Endodermal cell (in vitro differentiated cells): ENCODE results near the gene CD209. TPM values are rescaled to one million over a fixed set of nuclear protein-coding genes. Genes with fewer than 3 reads are reported as not detected.

Source experiments
- DNase-seq: peaks from one replicate; pipeline ENCODE4 v3.0.0-alpha.2; 2017
- H3K27ac ChIP-seq: 2 replicates; pipeline ENCODE4 v1.5.1; 2013; ENCODE audit warnings: mild to moderate bottlenecking, low read depth, low read length, moderate library complexity
- H3K27me3 ChIP-seq: 2 replicates; pipeline ENCODE4 v1.6.1; 2013; ENCODE audit warnings: mild to moderate bottlenecking, low read length, moderate library complexity; ENCODE audit not compliant: insufficient read depth, control insufficient read depth, poor library complexity, severe bottlenecking
- H3K36me3 ChIP-seq: 2 replicates; pipeline ENCODE4 v1.7.0; 2013; ENCODE audit warnings: mild to moderate bottlenecking, low read length, moderate library complexity; ENCODE audit not compliant: control insufficient read depth, insufficient read depth
- H3K4me1 ChIP-seq: one replicate; pipeline ENCODE4 v1.7.0; 2013; ENCODE audit warnings: low read length; ENCODE audit not compliant: control insufficient read depth, insufficient read depth
- H3K4me3 ChIP-seq: 2 replicates; pipeline ENCODE4 v1.5.1; 2013; ENCODE audit warnings: mild to moderate bottlenecking, low read length, moderate library complexity
- H3K9ac ChIP-seq: 2 replicates; pipeline ENCODE4 v1.6.1; 2013; ENCODE audit warnings: mild to moderate bottlenecking, low read length, moderate library complexity; ENCODE audit not compliant: poor library complexity, severe bottlenecking; ENCODE audit errors: extremely low read depth
- H3K9me3 ChIP-seq: 2 replicates; pipeline ENCODE4 v1.6.1; 2013; ENCODE audit warnings: mild to moderate bottlenecking, low read length, moderate library complexity; ENCODE audit not compliant: control insufficient read depth
- H3K27ac Mint-ChIP-seq: 2 replicates; pipeline ENCODE4 v1.8.0; 2020; ENCODE audit warnings: mixed read lengths
- H3K27me3 Mint-ChIP-seq: 2 replicates; pipeline ENCODE4 v1.8.0; 2021; ENCODE audit warnings: mild to moderate bottlenecking, mixed read lengths; ENCODE audit not compliant: insufficient read depth
- H3K36me3 Mint-ChIP-seq: 2 replicates; pipeline ENCODE4 v1.8.0; 2020; ENCODE audit warnings: low read depth, mixed read lengths
- H3K4me1 Mint-ChIP-seq: 2 replicates; pipeline ENCODE4 v1.8.0; 2020; ENCODE audit warnings: mixed read lengths
- H3K4me3 Mint-ChIP-seq: 2 replicates; pipeline ENCODE4 v1.8.0; 2020; ENCODE audit warnings: mild to moderate bottlenecking, moderate library complexity, mixed read lengths
- H3K9me3 Mint-ChIP-seq: 2 replicates; pipeline ENCODE4 v1.8.0; 2020; ENCODE audit warnings: mild to moderate bottlenecking, mixed read lengths
- CTCF ChIP-seq: fragments of 200-600 bp; sonication (generic); conservative IDR thresholded peaks from 2 replicates; pipeline ENCODE4 v1.5.0; 2021; ENCODE audit warnings: antibody characterized with exemption, mild to moderate bottlenecking
- WGBS, 2 experiments: methylation state at CpG; one replicate each; pipeline versions ENCODE4 v1.1.5 to v1.1.7; 2013; ENCODE audit warnings: missing lambda C conversion rate in 2 of 2, mixed read lengths in 1 of 2; ENCODE audit not compliant: insufficient coverage in 1 of 2, insufficient read length in 1 of 2; 5-methylcytosine and 5-hydroxymethylcytosine counted together
- total RNA-seq, 2 donors: library from RNA; stranded (reverse); fragmentation: NEBNext Ultra II Directional in 1 of 2; extraction: Animal tissue kit (Norgen Biotek cat#: 25700) in 1 of 2; gene quantifications; 2 replicates in 1 of 2; 3 replicates in 1 of 2; pipeline ENCODE4 v1.2.1, GENCODE V29; 2021

The CD209 gene
- total RNA-seq, 2 donors from 2014 or later, result not detected

- DNase-seq, result peak; percentile 60
- H3K4me1 ChIP-seq, result no peaks in the 10 kb centered on the region
- no peak overlapping the region for H3K27ac ChIP-seq
- no peak for TF ChIP-seq CTCF
- H3K36me3 Mint-ChIP-seq, result no peaks in the 10 kb centered on the region
- no peaks in the 10 kb centered on the region for H3K9me3 Mint-ChIP-seq
- no peak overlapping the region for H3K4me3 ChIP-seq
- H3K9ac ChIP-seq, result no peak overlapping the region
- peaks cover 92% of the 10 kb centered on the region for H3K27me3 ChIP-seq
- peaks cover 4% of the 10 kb centered on the region for H3K4me1 Mint-ChIP-seq
- peaks cover 91% of the 10 kb centered on the region for H3K27me3 Mint-ChIP-seq
- 15 to 18% methylated on average over 52 to 78 of the region's 78 CpGs for WGBS, 2 experiments
- no peak overlapping the region for H3K27ac Mint-ChIP-seq
- no peaks in the 10 kb centered on the region for H3K36me3 ChIP-seq
- no peaks in the 10 kb centered on the region for H3K9me3 ChIP-seq
- H3K4me3 Mint-ChIP-seq, result peak overlapping the region; percentile 34
Measured at GRCh38 chr19:7730286-7731217, 16.8 kb downstream of the CD209 start.

- H3K27ac ChIP-seq, result no peak overlapping the region
- TF ChIP-seq CTCF, result no peak
- H3K9me3 ChIP-seq, result no peaks in the 10 kb centered on the region
- WGBS, 2 experiments, result 32 to 43% methylated on average over 14 to 34 of the region's 34 CpGs
- Mint-ChIP-seq H3K27ac (no peak overlapping the region), H3K36me3 (no peaks in the 10 kb centered on the region), H3K27me3 (peaks cover 90% of the 10 kb centered on the region), H3K4me3 (peak overlapping the region; percentile 34), H3K9me3 (no peaks in the 10 kb centered on the region), H3K4me1 (peaks cover 4% of the 10 kb centered on the region)
- H3K27me3 ChIP-seq, result peaks cover 85% of the 10 kb centered on the region
- no peaks in the 10 kb centered on the region for H3K4me1 ChIP-seq
- no peak overlapping the region for H3K9ac ChIP-seq
- peak; percentile 67 for DNase-seq
- no peaks in the 10 kb centered on the region for H3K36me3 ChIP-seq
- no peak overlapping the region for H3K4me3 ChIP-seq
Measured at GRCh38 chr19:7729831-7730285, 17.5 kb downstream of the CD209 start.

- Mint-ChIP-seq H3K27ac (no peak overlapping the region), H3K4me3 (no peak overlapping the region), H3K9me3 (no peaks in the 10 kb centered on the region), H3K36me3 (no peaks in the 10 kb centered on the region), H3K27me3 (peaks cover 90% of the 10 kb centered on the region), H3K4me1 (peaks cover 4% of the 10 kb centered on the region)
- Histone ChIP-seq H3K27ac (no peak overlapping the region), H3K36me3 (no peaks in the 10 kb centered on the region), H3K9ac (no peak overlapping the region), H3K27me3 (peaks cover 79% of the 10 kb centered on the region), H3K4me3 (no peak overlapping the region), H3K4me1 (no peaks in the 10 kb centered on the region), H3K9me3 (no peaks in the 10 kb centered on the region)
- DNase-seq, result peak; percentile 62
- no peak for TF ChIP-seq CTCF
- WGBS, 2 experiments, result 42 to 63% methylated on average over 6 to 16 of the region's 16 CpGs
Measured at GRCh38 chr19:7729211-7729610, 18.1 kb downstream of the CD209 start.
